ENCODE measurements around the gene SPNS2. TPM values are rescaled to one million over a fixed set of nuclear protein-coding genes. Genes with fewer than 3 reads are reported as not detected.

Gene SPNS2
- total RNA-seq, 1 donor from 2014 or later: 0.47 TPM

GRCh38 chr17:4480929-4481898, 17.5 kb upstream of the SPNS2 start:
- intact Hi-C loops (cut with micrococcal nuclease): no loop called here

- intact Hi-C loops (cut with micrococcal nuclease): no loop called here
Observed at GRCh38 chr17:4482338-4483011, 16.2 kb upstream of the SPNS2 start.

GRCh38 chr17:4483012-4483840, 15.5 kb upstream of the SPNS2 start:
- intact Hi-C loops (cut with micrococcal nuclease): no loop called here

GRCh38 chr17:4485676-4486646, 12.7 kb upstream of the SPNS2 start:
- intact Hi-C loops (cut with micrococcal nuclease): loop anchor here (2.0 kb wide), 1 partner anchor 69 kb away; the partner anchor contains the start of gene MYBBP1A

GRCh38 chr17:4487296-4487695, 11.4 kb upstream of the SPNS2 start:
- intact Hi-C loops (cut with micrococcal nuclease): loop anchor here (2.0 kb wide), 1 partner anchor 68 kb away; the partner anchor contains the start of gene MYBBP1A

- intact Hi-C loops (cut with micrococcal nuclease): loop anchor here (2.0 kb wide), 1 partner anchor 67 kb away; the partner anchor contains the start of gene MYBBP1A
Observed at GRCh38 chr17:4487820-4488716, 10.6 kb upstream of the SPNS2 start.

GRCh38 chr17:4488989-4489595, 9.6 kb upstream of the SPNS2 start:
- intact Hi-C loops (cut with micrococcal nuclease): no loop called here

GRCh38 chr17:4490109-4490591, 8.5 kb upstream of the SPNS2 start:
- intact Hi-C loops (cut with micrococcal nuclease): no loop called here

GRCh38 chr17:4490637-4491061, 8.0 kb upstream of the SPNS2 start:
- intact Hi-C loops (cut with micrococcal nuclease): no loop called here

GRCh38 chr17:4492721-4493561, 5.7 kb upstream of the SPNS2 start:
- intact Hi-C loops (cut with micrococcal nuclease): no loop called here

- intact Hi-C loops (cut with micrococcal nuclease): no loop called here
Observed at GRCh38 chr17:4497101-4497824, 1.4 kb upstream of the SPNS2 start.

- intact Hi-C loops (cut with micrococcal nuclease): loop anchor here (1.0 to 10.0 kb wide), 2 partner anchors 10 to 75 kb away; no protein-coding TSS in a partner anchor
Observed at GRCh38 chr17:4499431-4500190, 930 bp downstream of the SPNS2 start.

GRCh38 chr17:4500191-4500571, 1.5 kb downstream of the SPNS2 start:
- intact Hi-C loops (cut with micrococcal nuclease): loop anchor here (1.0 to 10.0 kb wide), 2 partner anchors 9 to 75 kb away; no protein-coding TSS in a partner anchor

GRCh38 chr17:4501295-4501949, 2.7 kb downstream of the SPNS2 start:
- intact Hi-C loops (cut with micrococcal nuclease): loop anchor here (10.0 kb wide), 1 partner anchor 77 kb away; no protein-coding TSS in a partner anchor

GRCh38 chr17:4502466-4503154, 3.9 kb downstream of the SPNS2 start:
- intact Hi-C loops (cut with micrococcal nuclease): loop anchor here (10.0 kb wide), 1 partner anchor 78 kb away; no protein-coding TSS in a partner anchor
